Muscle of arm (tissue), 12 donors: ENCODE data around the gene MCAT. TPM values are rescaled to one million over a fixed set of nuclear protein-coding genes. Genes with fewer than 3 reads are reported as not detected.

Experiments used
- DNase-seq: peaks from one replicate; pipeline ENCODE4 v3.0.0-alpha.2; 2013
- polyA plus RNA-seq, 12 donors: library from polyadenylated mRNA; unstranded; fragments of 120-200 nt; gene quantifications; one replicate each; pipeline ENCODE4 v1.2.1, GENCODE V29; 2013; ENCODE audit not compliant: insufficient read length in 12 of 12

MCAT gene
- polyA plus RNA-seq, 12 donors: 8.1 to 17.7 (median 9.6) TPM; not detected in 1

DNA sequence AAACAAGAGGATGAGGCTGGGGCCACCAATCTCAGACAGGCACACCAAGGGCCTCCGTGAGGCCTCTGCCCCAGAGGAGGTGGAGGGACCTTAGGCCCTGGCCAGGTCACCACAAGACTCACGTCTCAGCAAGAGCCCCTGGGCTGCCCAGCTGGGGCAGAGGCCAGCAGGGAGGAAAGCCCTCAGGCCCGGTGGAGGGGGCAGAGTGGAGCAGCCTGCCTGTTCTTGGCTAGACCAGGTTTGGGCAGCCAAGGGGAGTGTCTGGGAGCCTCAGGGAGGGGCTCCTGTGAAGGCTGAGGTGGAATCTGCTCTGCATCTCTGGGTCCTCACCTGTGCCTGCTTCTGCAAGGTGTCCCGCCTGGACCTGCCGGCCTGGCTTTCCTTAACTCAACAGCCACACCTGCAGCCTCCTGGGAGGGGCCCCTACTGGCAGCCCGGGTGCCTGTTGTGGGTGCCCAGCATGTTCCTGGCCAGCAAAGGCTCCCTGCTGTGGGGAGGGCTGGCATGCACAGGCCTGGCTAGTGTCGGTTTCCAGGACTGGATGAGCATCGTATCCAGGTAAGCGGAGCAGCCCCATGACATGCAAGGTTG is 31.8 kb upstream of the MCAT start:
- no peak for DNase-seq

DNA sequence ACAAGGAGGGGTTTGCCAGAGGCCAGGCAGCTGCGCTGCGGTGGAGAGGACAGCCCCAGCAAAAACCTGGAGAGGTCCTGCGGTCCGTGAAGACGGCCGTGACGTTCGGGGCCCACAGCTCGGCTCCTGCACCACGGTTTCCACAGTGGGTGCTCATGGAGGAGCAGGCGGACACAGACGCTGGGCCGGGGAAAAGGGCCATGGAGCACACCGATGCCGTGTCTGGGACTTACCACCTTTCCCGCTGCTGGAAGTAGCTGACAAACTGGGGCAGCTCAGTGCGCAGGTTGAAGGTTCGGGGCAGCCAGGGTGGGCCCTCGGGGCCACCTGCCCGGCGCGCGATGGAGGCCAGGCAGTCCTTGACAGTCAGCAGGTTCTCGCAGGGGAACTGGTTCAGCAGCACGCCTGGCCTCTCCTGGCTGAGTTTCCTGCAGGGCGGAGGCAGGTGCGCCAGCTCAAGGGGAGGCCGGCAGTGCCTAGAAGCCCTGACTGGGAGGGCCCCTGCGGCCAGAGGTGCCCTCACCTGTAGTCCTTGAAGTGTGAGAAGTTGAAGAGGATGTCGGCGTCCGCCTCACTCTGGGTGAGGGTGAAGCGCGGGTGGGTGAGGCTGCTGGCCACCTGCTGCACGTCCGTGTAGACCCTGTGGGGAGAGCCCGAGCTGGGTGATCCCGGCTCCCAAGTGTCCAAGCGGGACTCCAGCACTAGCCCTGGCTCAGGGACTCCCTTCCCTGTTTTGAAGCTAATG is 30.9 kb upstream of the MCAT start:
- DNase-seq: no peak

DNA sequence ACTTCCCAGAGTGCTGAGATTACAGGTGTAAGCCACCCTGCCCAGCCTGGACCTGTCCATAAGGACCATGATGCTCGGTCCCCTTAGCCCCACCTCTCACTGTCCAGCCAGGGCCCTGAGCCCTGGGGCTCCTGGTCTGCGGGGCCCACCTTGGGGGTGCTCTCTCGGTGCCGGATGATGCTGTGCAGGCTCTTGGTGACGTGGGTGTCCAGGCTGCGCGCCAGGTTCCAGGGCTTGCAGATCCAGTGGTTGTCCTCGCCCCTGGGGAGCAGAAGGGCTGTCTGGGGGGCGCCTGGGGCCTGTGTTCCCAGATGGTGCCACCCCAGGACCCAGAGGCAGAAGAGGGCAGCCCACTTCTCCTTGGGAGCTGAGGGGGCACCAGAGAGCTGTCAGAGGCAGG is 30.4 kb upstream of the MCAT start:
- no peak for DNase-seq

- no peak for DNase-seq
Measured at GRCh38 chr22:43172191-43172590, 29.0 kb upstream of the MCAT start.

- no peak for DNase-seq
Measured at GRCh38 chr22:43171607-43172006, 28.4 kb upstream of the MCAT start.

GRCh38 chr22:43171019-43171491 is 27.9 kb upstream of the MCAT start:
- no peak for DNase-seq

- no peak for DNase-seq
Measured at GRCh38 chr22:43170131-43170480, 26.9 kb upstream of the MCAT start.

GRCh38 chr22:43169310-43170130 is 26.3 kb upstream of the MCAT start:
- DNase-seq: no peak

- DNase-seq: no peak
Measured at GRCh38 chr22:43168471-43169309, 25.5 kb upstream of the MCAT start.

GRCh38 chr22:43167001-43167589 is 23.9 kb upstream of the MCAT start:
- DNase-seq: no peak

DNA sequence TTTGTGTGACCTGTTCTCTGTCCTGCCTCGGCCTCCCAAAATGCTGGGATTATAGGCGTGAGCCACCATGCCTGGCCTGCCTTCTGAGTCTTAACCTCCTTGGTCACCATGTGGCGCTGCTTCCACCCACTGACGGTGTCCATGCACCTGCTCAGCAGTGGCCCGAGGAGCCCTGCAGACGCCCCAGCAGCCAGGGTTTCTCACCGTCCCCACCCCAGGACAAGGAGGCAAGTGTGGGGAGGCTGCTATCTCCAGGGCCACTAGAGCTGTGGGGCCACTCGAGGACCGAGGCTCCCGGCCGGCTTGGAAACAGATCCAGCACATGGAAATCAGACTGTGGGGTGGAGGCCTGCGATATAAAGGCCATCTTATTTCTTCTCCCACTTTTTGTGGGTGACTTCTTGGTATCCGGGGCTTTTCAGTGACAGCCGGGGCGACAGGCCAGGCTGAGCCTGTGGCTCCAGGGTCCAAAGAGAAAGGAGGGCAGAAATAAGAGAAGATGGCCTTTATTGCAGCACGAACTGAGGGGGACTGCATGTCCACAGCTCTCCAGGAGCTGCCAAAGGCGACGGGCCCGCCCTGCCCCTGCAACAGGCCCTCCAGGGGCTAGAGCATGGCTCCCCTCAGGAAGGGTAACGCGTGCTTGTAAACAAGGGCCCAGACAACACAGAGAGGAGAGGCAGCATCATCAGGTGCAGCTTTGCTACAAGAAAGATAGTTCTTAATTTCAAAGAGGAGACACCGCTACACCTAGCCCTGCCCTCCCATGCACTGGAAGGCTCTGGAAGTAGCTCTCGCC is 23.1 kb upstream of the MCAT start:
- DNase-seq: no peak

DNA sequence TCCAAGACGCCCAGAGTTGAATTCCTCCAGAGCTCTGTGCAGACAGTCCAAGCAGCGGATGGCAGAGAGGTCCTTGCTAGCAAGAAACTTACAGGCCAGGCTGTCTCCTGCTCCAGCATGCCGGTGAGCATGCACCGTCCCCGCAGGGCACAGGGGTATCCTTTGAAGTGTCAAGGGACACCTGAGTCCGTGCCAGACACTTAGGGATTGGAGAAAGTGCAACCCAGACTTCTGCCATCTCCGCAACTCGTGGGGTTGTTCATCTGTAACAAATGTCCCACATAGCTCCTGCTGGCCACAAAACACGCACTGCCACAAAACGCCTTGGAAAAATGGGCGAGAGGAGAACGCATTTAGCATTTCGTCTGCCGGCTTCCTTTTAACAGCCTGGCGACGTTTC is 21.4 kb upstream of the MCAT start:
- no peak for DNase-seq

DNA sequence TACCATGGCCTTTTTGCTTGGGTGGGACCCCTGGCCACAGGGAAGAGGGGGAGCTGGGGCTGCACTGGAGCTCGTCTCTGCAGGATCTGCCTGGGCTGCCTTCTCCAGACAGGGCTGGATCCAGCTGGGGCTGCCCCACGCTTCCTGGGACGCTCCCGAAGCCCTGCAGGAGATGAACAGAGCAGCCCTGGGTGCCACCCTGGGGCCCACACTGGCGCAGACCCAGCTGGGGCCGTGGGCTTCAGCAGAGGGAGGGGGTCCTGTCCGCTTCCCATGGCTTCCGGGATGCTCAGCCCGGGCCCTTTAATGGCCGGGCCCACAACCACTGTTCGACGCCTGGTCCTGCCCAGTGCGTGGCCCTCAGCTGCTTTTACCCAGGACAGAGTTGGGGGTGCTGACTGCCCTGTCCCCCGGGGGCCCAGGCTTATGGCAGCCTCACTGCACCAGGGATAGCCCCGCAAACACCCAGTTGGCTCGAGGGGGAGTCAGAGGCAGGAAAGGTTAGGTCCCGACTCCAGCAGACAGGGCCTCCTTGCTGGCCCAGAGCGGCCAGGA is 20.1 kb upstream of the MCAT start:
- no peak for DNase-seq

- DNase-seq: no peak
Measured at GRCh38 chr22:43162412-43163150, 19.4 kb upstream of the MCAT start.

GRCh38 chr22:43160497-43161126 is 17.4 kb upstream of the MCAT start:
- no peak for DNase-seq

DNA sequence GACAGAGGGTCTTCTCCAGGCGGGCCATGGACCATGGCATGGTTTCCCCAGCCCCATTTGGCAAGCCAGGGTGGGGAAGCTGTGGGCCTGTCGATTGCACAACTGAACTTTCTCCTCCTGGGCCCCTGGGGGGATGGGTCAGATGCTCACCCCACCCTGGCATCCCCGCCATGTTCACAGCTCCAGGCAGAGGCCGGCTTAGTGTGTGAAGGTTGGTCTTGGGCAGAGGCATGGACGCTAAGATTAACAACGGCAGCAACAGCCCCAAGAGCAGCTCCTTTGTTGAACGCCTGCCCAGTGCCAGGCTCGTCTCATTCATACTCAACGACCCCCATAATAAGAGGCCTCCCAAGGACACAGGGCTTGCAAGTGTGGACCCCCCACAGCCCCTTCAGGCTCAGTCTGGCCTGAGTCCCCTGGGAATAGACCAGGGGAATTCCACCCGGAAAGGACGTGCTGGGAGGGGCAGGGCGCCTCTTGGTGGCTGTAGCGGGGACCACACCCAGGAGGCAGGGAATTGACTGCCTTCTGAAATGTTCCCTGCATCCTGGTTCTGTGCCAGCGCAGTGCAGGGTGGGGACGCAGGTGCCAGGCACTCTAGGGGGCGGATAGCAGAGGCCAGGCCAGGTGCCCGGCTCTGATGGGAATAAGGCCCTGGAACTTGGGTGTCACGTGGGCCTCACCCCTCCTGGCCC is 16.4 kb upstream of the MCAT start:
- no peak for DNase-seq

- DNase-seq: no peak
Measured at GRCh38 chr22:43158778-43159483, 15.7 kb upstream of the MCAT start.
